Fibroblast of skin of back (primary cell): ENCODE measurements around the gene UBASH3A. TPM values are rescaled to one million over a fixed set of nuclear protein-coding genes. Genes with fewer than 3 reads are reported as not detected.

Experiments used
- DNase-seq: peaks from one replicate; pipeline ENCODE4 v3.0.0-alpha.2; 2013
- polyA plus RNA-seq, 2 experiments: library from polyadenylated mRNA; unstranded; fragments of 120-200 nt; gene quantifications; one replicate each; pipeline ENCODE4 v1.2.1, GENCODE V29; 2013; ENCODE audit not compliant: insufficient read length in 2 of 2

Gene UBASH3A, protein sequence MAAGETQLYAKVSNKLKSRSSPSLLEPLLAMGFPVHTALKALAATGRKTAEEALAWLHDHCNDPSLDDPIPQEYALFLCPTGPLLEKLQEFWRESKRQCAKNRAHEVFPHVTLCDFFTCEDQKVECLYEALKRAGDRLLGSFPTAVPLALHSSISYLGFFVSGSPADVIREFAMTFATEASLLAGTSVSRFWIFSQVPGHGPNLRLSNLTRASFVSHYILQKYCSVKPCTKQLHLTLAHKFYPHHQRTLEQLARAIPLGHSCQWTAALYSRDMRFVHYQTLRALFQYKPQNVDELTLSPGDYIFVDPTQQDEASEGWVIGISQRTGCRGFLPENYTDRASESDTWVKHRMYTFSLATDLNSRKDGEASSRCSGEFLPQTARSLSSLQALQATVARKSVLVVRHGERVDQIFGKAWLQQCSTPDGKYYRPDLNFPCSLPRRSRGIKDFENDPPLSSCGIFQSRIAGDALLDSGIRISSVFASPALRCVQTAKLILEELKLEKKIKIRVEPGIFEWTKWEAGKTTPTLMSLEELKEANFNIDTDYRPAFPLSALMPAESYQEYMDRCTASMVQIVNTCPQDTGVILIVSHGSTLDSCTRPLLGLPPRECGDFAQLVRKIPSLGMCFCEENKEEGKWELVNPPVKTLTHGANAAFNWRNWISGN
- not detected for polyA plus RNA-seq (2013, experiment 1 of 2; ENCODE audit: insufficient read length)
- polyA plus RNA-seq (2013, experiment 2 of 2; ENCODE audit: insufficient read length) = not detected

DNA sequence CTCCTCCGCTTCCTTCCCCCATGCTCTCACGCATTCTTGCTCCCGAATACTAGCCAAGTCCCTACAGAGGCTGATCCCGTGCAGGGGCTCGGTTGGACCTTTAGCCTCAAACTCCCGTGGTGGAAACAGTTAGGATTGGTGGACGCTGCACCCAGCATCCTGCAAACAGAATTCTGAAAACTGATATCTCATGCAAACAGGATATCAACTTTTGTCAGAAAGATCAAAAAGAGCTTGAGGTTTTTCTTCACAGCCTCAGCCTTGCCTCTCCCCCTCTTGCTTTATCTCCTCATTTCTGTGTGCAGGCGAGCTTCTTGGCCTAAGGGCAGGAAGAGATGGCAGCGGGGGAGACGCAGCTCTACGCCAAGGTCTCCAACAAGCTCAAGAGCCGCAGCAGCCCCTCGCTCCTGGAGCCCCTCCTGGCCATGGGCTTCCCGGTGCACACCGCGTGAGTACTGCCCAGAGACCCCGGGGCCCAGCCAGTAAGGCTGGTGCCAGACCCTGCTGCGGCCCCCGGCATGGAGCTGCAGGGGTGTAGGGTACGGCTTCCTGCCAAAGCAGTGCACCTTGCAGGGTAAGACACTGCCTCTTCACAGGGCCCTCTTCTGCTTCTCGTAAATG is at the start of gene UBASH3A:
UBASH3A (plus strand) TSS at position 292 of the 621 bp plus-strand sequence; CDS start at position 336, 44 bp downstream.
- DNase-seq = no peak

DNA sequence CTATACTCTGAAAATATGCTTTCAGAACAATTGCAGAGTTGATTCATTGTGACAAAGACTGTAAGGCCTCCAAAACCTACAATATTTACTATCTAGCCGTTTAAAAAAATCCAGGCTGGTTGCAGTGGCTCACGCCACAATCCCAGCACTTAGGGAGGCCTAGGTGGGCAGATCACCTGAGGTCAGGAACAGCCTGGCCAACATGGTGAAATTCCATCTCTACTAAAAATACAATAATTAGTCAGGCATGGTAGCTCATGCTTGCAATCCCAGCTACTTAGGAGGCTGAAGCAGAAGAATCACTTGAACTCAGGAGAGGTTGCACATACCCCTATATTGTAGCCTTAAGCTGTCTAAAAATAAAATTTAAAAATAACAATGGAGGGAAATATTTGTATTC is 47.7 kb upstream of the UBASH3A start:
- DNase-seq = no peak

DNA sequence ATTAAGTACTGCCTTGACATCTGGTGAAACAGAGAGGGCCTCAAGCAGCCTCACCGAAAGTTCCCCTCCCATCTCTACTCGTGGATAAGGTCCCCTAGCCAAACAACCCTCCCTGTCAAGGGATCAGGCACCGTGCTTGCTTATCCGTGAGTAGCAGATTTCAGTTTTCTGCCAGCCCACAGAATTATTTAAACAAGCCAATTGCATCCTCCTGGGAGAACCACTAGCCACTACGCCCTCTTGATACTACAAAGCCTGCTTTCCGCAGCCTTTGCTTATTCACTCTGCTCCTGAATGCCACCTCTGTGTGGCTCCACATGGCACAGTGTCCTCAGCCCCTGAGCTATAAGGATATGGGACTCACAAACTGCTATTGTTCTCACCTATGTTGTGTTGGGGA is 47.1 kb upstream of the UBASH3A start:
- DNase-seq = no peak

DNA sequence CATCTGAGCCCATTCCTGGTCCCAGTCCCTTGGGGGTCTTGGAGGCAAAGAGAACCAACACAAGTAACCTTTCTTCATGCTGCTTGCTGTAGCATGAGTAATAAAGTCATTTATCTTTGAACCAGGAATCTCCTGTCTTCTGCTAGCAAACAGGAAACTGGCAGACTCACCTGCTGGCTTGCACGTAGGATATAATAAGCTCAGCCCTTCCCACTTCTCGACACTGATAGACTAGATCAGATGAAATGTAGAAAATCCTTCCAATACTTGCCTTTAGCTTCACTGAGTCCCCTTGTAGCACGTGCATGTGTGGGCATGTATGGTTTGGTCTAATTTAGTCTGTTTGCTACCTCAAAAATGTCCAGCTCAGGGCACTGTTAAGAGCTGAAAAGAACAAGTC is 46.4 kb upstream of the UBASH3A start:
- DNase-seq = no peak

DNA sequence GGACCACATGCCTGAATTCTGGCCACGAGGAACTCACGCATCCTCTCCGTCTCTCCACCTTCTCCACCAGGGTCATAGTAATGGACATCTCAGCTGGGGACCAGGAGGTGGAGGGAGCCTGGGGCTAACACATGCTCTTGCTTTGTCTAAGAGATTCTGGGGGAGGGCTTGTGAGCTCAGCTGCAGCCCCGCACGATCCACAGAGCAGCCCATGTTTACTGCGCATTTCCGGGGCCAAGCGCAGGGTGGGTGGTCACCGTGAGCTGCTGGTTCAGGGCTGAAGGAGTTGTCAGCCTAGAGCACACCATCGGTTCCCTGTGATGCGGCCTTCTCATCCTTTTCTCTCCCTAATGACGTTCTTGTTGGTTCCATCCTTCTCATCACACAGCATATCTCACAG is 45.4 kb upstream of the UBASH3A start:
- no peak for DNase-seq

DNA sequence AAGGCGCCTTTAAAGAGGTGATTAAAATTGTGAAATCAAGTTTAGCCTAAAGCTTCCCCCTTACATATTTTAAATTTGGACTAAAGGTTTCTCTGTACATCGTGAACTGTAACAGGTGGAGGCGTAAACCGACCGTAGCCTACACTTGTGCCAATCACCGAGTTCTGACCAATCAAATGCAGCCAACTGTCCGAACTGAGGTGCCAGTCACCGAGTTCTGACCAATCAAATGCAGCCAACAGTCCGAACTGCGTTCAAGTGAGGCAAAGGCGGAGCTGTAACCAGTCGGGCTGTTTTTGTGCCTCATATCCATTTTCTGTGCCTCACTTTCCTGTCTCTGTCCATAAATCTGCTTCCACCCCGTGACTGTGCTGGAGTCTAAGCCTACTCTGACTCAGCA is 44.8 kb upstream of the UBASH3A start:
- no peak for DNase-seq

DNA sequence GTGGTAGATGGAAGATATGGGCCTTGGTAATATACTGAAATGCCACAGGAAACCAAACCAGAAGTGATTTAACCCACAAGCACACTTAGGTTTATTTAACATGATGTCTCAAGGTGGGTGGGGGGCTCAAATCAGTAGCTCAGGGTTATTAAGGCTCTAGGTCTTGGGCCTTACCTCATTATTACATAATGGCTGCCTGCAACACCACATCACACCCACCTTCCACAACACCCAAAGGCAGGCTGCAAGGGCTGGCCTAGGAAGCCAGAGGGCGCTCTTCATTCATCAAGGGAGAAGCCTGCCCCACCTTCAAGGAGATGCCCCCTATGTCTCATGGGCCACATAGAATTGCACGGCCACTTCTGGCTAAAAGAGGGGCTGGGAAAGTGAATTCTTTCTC is 43.4 kb upstream of the UBASH3A start:
- no peak for DNase-seq

DNA sequence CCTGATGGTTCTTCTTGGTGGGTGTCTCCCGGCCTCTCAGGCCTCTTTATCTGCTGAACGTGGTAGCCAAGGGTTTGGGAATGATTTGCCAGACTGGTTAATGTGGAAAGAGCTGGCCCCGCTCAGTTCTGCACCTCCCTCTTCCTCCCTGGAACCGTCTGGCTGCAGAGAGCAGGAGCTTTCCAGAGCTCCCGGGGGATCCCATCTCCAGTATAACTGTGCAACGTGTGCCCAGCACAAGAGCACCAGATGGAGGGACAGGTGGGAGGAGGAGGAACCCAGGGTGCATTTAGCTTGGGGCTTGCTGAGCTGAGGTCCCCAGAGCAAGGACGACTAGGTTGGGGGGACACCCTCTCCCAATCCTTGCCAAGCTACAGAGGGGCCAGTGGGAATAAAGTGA is 42.4 kb upstream of the UBASH3A start:
- DNase-seq = no peak

DNA sequence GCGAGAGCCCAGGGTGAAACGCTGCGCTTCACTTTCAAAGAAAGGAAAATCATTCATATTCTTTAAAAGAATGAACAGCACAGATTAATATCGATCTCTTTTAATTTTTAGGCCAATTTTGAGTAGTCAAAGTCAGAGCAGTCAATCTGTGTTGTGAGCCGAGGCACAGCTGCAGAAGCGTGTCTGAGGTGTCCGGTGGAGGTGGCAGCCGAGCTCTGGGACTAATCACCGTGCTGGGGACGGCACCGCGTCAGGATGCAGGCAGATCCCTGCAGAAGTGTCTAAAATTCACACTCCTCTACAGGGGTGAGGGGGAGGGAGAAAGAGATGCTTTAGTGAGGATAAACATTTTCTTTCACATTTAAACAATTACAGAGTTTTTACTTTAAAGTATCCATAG is 41.5 kb upstream of the UBASH3A start:
- DNase-seq = no peak

DNA sequence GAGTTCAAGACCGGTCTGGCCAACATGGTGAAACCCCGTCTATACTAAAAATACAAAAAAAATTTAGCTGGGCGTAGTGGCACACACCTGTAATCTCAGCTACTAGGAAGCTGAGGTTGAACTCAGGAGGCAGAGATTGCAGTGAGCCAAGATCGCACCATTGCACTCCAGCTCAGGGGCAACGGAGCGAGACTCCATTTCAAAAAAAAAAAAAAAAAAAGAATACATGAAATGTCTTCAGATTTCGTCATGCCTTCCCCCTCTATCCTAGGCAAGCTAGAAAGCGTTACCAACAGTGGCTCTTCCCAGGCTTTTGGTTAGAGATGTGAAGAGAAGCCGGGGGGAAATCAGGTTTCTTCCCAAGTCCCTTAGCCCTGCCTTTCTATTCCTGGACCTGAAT is 41.0 kb upstream of the UBASH3A start:
- DNase-seq = no peak

DNA sequence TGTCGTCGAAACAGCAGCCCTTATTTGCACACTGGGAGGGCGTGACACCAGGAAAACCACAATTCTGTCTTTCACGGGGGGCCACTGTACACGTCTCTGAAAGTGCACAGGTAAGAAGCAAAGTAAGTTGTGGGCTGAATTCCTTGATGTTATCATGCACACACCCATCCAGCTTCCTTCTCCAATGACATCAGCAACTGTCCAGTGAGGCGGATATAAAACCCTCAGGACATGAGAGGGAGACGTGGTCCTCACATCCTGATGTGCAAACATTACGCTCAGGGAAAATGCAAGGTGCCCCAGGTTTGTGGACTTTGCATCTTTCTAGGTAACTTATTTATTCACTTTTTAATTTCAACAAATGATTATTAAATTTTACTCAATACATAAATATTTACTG is 40.4 kb upstream of the UBASH3A start:
- DNase-seq = no peak

DNA sequence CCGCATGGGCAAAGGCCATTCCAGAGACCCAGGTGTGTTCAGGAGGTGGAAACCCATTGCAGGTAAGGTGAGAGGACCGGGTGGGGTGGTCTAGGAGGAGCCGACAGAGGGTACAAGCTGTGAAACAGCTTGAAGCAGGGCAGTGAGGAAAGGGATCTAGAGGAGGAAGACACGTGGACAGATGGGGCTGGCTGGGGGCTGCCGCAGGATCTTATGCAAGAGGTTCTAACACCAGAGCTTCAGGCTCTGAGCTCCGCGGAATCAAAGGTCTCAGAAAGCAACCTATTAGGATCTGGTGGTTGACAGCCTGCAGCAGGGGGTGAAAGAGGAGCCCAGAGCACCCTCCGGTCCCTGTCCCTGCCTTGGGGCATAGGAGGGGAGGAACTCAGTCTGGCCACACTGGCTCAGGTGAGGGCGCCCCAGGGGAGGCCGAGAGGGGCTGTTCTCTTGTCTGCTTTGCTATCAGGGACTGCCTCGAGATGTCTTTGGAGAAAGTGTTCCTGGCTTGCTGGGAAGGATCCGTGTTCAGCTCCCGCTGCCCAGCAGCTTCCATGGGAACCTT is 39.3 kb upstream of the UBASH3A start:
- DNase-seq = no peak

DNA sequence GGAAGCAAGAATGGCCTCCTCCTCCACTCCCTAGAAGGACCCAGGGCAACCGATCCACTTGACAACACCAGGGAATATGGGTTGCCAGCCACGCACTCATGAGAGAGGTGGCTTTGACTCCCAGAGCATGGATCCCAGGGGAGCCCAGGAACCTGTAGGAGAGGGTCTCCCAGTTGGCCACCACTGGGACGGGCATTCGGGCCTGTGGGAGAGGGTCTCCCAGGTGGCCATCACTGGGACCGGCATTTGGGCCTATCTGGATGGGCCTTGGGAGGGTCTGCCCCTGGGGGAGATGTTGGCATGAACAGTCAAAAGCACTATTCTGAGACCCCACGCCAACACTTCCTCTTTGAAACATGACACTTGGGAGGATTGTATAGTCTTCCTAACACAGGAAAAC is 37.9 kb upstream of the UBASH3A start:
- no peak for DNase-seq

DNA sequence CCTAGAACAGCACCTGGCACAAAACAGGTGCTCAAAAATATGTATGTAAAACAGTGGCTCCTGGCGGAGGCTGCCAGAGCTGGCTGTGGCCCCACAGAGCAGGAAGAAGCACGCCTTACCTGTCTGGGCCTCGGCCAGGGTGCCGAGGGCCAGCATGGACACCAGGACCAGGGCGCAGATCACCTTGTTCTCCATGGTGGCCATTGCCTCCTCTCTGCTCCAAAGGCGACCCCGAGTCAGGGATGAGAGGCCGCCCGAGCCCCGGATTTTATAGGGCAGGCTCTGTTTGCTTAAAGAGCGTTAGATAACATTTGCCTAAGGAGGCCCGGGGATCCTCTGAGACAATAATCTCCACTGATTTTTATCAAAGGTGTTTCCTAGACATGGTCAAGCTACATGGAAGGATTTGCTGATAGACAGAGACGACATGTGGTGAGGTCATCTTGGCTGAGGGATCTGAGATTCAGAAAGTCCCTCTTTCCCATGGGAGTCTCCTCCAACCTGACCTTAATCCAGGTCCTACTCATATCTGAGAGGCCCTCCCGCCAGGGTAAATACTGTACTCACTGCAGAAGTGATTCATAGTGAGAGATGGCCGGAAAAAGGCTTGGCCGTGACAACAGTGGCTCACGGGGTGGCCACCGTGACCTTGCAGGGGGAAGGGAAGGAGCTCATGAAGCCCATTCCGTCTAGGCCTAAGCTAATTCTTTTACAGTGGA is 37.3 kb upstream of the UBASH3A start, which contains the start of gene TFF1:
TFF1 (minus strand) TSS at position 244 of the 719 bp plus-strand sequence; CDS start at position 204, 40 bp downstream.
- no peak for DNase-seq

DNA sequence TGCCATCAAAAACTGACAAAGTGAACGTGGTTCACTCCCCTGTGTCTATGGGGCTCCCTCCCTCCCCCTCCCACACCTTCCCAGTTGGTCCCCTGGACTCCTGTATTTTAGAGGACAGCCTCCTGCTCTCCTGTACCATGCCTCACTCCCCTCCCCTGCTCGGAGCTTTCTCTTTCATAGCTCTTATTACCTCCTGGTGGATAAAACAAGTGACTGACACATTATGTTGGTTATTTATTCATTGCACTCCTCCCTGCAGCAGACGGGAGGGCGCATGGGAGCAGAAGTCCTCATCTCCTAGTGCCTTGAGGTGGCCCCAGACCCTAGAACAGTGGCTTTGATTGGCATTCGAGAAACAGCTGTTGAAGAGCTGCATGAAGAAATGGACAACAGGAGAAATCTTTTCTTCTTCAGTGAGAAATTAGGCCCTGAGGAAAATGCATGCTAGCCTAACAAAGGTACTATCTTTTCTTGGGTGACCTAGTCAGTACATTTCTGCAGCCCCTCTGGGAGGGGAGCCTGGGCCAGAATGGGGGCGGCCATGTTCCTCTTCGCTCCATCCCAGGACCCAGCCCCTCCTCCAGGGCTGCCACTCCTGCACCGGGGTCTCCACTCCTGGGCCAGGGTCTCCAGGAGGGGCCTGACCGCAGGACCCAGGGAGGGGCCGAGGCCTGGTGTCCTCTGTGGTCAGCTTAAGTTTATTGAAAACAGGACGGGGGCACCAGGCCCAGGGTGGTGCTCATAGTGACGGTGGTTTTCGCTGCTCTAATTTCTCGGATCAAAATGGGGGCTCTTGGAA is 36.1 kb upstream of the UBASH3A start:
- no peak for DNase-seq

DNA sequence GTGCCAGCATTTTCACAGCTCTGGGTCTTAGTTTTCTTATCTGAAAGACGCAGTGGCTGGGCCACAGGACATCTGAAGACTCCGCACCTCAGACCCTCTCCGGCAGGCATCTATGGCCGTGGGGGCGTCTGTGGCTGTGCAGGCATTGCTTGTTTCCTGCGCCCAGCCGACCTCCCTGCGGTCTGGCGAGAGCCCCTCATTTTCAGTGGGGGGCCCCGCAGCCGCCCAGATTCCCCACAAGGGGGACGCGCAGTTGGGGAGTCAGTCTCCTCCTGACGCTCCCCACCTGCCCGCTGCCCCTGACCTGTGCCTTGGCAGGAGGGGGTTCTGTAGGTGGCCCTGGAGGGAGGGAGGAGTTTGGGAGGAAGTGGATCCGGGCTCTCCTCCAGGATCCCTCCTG is 33.9 kb upstream of the UBASH3A start:
- DNase-seq = no peak

DNA sequence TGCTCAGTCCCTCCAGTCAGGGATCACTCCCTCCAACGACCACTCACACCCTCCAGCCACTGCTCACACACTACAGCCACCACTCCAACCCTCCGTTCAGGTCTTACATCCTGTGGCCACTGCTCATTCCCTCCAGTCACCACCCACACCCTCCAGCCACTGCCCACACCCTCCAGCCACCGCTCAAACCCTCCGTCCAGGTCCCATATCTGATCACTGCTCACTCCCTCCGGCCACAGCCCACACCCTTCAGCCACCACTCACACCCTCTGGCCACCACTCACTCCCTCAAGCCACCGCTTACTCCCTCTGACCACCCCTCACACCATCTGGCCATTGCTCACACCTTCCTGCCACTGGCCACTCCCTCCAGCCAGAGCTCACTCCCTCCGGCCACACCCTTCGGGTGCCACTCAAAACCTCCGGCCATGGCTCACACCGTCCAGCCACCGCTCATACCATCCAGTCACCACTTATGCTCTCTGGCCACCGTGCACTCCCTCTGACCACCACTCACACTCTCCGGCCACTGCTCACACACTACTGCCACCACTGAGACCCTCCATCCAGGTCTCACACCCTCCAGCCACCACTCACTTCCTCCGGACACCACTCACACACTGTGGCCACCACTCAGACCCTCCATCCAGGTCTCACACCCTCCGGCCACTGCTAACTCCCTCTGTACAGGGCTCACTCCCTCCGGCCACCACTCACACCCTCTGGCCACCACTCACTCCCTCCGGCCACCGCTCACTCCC is 32.6 kb upstream of the UBASH3A start:
- DNase-seq = no peak

DNA sequence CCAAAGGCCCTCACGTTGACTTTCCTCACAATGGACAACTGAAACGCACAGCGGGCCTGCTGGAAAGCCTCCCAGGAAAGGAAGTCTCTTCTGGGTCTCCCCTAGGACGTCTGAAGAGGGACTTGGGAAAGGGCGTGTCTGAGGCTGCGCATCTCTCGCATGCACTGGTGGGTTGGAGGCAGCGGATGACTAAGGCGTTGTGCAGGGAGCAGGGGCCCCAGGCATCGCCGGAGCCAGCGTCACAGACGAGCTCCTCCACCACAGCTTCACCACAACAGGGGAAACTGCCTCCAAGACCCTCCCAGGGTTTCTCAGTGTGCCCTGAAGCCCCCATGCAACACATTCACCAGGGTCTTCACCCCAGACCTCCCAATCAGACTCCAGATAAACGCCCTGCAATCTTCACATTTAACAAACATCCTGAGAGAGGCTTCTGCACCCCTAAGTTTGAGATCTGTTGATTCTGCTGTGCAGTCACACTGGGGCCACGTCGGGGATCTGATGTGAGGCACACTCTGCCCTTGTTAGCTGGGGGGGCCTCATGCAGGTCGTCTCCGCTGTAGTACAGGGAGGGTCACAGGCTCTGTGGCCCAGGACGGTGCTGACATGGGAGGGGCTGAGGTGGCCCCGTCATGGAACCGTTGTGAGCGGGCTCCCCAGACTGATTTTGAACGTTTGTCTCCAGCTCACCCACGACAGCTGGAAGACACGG is 30.4 kb upstream of the UBASH3A start:
- no peak for DNase-seq

DNA sequence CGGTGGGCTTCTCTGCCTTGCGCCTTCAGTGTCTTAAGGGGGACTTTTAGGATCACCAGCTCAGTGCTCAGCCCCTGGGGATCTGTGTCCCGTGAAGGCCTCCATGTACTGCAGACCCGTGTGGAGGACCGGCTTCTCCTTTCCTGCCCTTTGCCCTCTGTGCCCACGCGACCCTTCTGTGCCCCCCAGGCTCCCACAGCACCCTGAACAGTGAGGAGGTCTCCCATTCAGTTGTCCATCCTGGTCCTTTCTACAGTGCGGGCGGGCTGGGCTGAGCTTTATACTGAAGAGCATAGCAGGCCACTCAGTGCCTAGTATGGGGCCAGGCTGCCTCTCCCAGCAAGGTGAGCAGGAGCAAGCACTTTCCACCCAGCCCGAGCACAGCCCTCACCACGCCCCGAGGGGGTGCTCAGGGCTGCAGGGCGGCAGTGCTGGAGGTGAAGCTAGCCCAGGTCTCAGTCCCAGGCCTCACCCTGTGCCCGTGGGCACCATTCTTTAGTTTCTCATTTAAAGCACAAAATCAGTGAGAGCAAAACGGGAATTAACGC is 29.7 kb upstream of the UBASH3A start:
- DNase-seq = no peak

DNA sequence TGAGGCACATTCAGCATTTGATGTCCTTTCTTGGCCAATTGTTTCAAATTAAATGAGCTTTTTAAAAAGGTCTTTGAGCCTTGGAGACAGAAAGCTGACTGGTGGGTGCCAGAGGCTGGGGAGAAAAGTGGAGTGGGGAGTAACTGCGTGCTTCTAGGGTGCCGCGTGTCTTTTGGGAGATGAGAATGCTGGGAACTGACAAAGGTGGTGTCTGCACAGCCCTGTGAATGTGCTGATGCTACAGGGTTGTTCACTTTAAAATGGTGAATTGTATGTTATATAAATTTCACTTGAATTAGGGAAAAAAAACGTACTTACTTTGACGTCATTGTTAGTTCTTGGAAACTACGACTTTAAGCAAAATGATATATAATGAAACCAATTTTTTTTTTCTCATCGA is 29.2 kb upstream of the UBASH3A start:
- no peak for DNase-seq
